GM12874 (cell line): ENCODE data around the gene DENND1B.

ENCODE experiments used
- TF ChIP-seq, protein P1 (sequence below): IDR thresholded peaks from 2 replicates; pipeline ENCODE4 v1.5.1; 2011; ENCODE audit warnings: low read depth, mild to moderate bottlenecking, control low read depth, low read length, moderate library complexity; ENCODE audit not compliant: insufficient read depth

DENND1B gene

DNA sequence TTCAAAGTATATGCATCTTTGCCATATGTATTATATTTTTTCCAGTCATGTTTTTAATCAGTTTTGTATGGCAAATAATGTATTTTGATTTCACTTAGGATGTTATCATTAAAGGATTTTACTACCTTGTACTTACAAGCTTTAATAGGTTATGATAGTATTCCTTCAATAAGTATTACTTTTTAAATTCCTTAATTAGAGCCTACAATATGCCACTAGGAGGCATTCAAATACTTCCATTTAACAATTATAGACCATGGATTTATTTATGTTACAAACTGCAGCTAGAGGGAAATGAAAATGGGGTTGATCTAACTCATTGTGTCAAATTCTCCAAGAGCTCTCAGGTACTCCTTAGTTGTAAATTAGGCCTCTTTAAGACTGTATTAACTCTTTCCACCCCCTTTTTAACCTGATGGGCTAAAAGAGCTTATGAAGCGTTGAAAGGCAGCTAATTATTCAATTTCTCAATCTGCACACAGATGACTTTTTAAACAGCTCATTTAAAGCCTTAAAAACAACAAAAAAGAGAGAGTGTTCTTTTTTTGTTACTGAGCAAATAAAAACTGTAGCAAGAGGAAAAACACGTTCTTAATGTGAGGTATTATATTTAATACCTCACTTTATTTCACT is 156.2 kb downstream of the DENND1B start:
- TF ChIP-seq, protein P1, sequence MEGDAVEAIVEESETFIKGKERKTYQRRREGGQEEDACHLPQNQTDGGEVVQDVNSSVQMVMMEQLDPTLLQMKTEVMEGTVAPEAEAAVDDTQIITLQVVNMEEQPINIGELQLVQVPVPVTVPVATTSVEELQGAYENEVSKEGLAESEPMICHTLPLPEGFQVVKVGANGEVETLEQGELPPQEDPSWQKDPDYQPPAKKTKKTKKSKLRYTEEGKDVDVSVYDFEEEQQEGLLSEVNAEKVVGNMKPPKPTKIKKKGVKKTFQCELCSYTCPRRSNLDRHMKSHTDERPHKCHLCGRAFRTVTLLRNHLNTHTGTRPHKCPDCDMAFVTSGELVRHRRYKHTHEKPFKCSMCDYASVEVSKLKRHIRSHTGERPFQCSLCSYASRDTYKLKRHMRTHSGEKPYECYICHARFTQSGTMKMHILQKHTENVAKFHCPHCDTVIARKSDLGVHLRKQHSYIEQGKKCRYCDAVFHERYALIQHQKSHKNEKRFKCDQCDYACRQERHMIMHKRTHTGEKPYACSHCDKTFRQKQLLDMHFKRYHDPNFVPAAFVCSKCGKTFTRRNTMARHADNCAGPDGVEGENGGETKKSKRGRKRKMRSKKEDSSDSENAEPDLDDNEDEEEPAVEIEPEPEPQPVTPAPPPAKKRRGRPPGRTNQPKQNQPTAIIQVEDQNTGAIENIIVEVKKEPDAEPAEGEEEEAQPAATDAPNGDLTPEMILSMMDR = no peak

DNA sequence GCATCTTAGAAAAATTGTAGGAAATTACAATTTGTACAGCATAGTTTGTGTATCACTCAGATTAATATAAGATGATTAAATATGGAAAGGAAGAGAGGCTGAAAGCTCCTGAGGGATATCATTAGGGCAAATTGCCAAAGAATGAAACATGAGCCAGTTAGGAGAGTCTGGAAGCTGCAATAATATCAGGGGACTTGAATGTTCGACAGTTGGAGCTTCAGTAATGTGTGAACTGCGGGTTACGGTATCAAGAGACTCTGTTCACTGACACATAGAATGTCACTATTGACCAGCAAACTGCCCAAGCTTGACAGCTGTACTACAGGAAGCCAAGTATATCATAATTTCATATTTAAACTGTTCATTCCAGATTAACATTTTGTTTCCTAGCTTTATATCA is 157.2 kb downstream of the DENND1B start:
- TF ChIP-seq, protein P1 = no peak

DNA sequence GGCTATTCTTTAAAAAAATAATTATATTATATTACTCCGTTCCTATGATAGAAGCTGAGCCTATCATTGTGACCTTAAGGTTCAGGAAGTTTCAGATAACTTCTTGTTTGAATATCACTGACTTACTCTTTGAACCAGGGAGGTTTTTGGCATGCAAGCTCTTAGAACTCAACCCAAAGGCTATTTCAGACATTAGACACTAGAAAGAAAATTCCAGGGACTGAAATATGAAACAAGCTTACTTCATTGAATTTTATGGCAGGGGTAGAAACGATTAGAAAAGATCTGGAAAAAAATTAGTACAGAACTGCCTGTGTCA is 159.6 kb downstream of the DENND1B start:
- TF ChIP-seq, protein P1 = no peak

DNA sequence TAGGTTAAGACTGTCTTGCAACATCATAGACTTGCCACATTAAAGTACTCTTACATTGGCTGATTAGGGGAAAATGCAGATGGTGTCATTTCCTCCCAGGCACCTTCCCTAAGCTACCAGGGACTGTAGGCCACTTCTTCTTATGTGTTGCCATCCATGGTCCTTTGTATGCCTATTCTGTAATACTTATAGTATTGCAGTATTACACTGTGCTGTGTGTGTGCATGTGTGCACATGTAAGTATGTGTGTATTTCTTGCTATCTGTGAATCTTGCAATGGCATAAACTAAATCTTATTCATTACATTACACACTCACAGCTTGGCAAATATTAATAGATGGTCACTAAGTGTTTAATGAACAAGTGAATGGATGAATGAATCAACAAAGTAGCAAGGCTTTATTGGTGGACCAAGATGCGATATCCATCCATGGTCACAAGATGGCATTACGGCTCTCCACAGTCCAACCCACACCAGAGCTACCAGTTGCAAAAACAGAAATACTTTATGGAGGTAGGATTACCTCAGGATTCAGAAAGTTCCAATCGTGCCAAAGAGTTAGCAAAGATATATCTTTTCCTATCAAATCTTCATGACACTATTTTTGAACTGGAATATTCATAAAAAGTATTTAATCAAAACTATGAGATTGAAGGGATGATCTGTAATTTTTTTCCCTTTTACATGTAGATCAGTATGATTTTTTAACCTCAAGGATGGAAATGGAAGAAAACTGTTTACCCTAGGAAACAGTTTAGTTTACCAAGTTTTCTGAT is 160.2 kb downstream of the DENND1B start:
- TF ChIP-seq, protein P1 = peak; percentile 48; the same call in 1 of the 2 replicates

DNA sequence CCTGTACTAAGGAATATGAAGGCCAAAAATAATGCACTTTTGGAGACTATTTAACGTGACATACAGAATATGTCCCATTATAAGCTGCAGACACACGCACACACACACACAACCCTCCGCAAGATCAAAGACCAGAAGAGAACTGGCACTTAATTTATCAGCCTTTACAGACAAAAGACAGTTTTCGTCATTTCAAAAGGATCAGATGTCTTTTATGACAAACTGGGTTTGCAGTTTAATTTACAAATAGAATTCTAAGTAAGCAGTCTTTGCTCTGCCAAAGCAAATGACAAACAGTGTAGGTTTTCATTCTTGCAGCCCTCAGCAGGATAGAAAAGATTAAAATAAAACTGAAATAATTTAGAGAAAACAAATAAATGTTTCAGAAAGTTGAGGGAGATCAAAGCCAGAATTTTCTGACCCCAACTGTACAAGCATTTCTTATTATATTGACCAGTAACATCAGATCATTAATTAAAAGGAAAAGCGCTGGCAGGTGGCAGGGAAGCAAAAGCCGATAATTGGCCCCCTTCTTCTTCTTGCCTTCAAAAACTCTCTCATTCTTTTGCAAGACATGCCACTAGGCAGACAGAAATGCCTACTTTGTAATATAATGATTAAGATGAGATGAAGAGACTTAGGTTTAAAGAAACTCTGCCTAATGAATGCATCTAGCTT is 169.0 kb downstream of the DENND1B start:
- TF ChIP-seq, protein P1 = no peak

DNA sequence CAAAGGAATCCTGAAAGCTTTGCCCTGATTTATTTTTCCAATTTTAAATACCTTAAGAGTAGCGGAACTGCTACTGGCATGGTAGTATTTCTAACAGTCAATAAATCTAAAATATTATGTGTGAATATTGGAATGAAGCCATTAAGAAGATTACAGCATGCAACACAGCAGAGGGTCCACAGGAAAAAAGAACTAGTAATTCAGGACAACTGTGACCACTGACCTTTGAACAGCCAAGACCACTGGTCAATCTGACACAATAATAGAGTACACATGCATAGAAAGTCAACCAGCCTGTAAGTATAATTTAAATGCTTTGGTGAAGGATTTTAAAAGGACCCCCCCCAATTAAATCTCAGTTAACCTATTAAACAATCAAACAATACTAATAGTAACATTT is 171.0 kb downstream of the DENND1B start:
- TF ChIP-seq, protein P1 = no peak

DNA sequence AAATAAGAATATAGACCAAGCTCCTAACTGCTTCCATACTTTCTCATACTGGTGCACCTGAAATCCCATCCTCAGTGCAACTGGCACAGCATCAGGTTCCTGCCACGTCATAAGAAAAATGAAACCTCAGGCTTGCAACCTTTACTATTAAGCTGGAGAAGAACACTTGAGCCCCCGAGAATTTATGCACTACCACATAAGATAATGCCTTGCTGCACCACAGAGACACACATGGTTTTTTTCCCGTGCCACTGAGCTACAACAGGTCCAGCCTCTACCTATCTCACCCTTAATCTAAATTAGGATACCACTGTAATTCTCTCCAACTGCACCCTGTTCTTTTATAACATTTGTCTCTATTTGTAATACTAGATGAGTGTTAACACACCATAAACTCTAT is 174.5 kb downstream of the DENND1B start:
- TF ChIP-seq, protein P1 = no peak
